ENCODE results near the gene TAOK2. TPM values are rescaled to one million over a fixed set of nuclear protein-coding genes. Genes with fewer than 3 reads are reported as not detected.
"Not testable (repeated sequence)": the region's sequence is repeated elsewhere in the genome, so short reads cannot be mapped to it uniquely, and the experiment has no call there.

The TAOK2 gene
- total RNA-seq, 1 donor from 2014 or later = 31.9 TPM

DNA sequence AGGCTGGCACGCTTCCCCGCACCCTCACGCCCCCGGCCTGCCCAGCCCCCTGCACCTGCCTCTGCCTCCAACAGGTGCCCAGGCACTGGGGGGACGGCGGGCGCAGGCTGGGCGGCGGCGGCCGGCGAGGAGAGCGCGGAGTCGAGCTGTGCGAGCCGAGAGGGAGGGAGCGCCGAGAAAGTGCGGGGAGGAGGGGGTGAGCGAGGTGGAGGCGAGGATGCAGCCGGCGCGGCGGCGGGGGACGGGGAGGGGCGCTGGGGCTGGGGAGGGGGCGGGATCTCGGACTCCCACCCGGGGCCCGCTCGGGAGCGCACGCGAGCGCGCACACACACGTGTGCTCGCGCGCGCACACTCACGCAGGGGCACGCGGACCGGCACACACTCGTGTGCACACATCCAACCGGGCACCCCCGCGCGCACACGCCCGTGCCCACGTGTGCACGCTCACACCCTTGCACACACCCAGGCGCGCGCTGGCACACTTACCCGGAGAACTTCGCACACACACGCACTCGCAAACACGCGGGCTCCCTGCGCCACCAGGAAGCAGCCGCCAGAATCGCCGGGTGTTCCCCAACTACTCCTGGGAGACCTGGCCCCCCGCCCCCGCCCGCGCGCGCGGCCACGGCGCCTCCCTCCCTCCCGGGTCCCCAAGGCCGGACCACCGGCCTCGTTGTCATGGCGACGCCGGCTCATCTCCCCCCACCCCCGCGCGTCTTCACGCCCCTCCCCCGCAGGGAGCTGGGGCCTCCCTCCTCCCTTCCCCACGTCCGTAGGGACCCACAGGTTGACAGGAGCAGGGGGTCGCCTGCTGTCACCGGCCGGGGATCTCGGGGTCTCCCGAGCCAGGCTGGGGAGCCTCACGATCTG is 37.4 kb downstream of the TAOK2 start, which contains the start of gene DOC2A:
TSS of gene DOC2A (minus strand) at position 184 of the 870 bp plus-strand sequence. CDS start 805 bp downstream, outside the sequence.
- TF ChIP-seq, protein P1, sequence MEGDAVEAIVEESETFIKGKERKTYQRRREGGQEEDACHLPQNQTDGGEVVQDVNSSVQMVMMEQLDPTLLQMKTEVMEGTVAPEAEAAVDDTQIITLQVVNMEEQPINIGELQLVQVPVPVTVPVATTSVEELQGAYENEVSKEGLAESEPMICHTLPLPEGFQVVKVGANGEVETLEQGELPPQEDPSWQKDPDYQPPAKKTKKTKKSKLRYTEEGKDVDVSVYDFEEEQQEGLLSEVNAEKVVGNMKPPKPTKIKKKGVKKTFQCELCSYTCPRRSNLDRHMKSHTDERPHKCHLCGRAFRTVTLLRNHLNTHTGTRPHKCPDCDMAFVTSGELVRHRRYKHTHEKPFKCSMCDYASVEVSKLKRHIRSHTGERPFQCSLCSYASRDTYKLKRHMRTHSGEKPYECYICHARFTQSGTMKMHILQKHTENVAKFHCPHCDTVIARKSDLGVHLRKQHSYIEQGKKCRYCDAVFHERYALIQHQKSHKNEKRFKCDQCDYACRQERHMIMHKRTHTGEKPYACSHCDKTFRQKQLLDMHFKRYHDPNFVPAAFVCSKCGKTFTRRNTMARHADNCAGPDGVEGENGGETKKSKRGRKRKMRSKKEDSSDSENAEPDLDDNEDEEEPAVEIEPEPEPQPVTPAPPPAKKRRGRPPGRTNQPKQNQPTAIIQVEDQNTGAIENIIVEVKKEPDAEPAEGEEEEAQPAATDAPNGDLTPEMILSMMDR (conservative IDR thresholded peaks at IDR 0.05; ENCODE audit: low read depth, low read length) = no peak
- DNase-seq (ENCODE audit: low read depth) = no peak
- peak within 1 kb of the TSS; percentile 21 for H3K4me3 ChIP-seq (ENCODE audit: low read depth, low read length)

- DNase-seq (ENCODE audit: low read depth) = no peak
- H3K4me3 ChIP-seq (ENCODE audit: low read depth, low read length) = no peak overlapping the region
- TF ChIP-seq, protein P1 (conservative IDR thresholded peaks at IDR 0.05; ENCODE audit: low read depth, low read length) = no peak
Measured at GRCh38 chr16:30011714-30012504, 38.2 kb downstream of the TAOK2 start.

- not testable (repeated sequence) for DNase-seq (ENCODE audit: low read depth); H3K4me3 ChIP-seq (ENCODE audit: low read depth, low read length)
Measured at GRCh38 chr16:30012598-30012997, 38.9 kb downstream of the TAOK2 start.

- not testable (repeated sequence) for DNase-seq (ENCODE audit: low read depth); H3K4me3 ChIP-seq (ENCODE audit: low read depth, low read length)
Measured at GRCh38 chr16:30015450-30015849, 41.8 kb downstream of the TAOK2 start.

- TF ChIP-seq, protein P1 (conservative IDR thresholded peaks at IDR 0.05; ENCODE audit: low read depth, low read length) = no peak
- H3K4me3 ChIP-seq (ENCODE audit: low read depth, low read length) = no peak overlapping the region
- DNase-seq (ENCODE audit: low read depth) = no peak
Measured at GRCh38 chr16:30016555-30017276, 43.0 kb downstream of the TAOK2 start.

DNA sequence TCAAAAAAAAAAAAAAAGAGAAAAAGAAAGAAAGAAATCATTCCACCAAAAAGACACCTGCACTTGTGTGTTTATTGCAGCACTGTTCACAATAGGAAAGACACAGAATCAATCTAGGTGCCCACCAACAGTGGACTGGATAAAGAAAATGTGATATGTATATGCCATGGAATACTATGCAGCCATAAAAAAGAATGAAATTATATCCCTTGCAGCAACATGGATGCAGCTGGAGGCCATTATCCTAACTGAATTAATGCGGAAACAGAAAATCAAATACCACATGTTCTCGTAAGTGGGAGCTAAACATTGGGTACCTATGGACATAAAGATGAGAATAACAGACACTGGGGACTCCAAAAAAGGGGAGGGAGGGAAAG is 43.6 kb downstream of the TAOK2 start:
- no peak for DNase-seq (ENCODE audit: low read depth)
- no peak overlapping the region for H3K4me3 ChIP-seq (ENCODE audit: low read depth, low read length)
- TF ChIP-seq, protein P1 (conservative IDR thresholded peaks at IDR 0.05; ENCODE audit: low read depth, low read length) = no peak

DNA sequence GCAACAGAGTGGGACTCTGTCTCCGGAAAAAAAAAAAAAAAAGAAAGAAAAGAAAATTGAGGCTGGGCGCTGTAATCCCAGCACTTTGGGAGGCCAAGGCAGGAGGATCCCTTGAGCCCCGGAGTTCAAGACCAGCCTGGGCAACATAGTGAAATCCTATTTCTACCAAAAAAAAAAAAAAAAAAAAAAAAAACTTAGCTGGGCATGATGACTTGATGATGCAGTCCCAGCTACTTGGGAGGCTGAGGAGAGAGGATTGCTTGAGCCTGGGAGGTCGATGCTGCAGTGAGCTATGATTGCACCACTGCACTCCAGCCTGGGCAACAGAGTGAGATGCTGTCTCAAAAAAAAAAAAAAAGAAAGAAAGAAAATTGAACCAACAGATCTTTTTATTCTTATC is 44.3 kb downstream of the TAOK2 start:
- not testable (repeated sequence) for H3K4me3 ChIP-seq (ENCODE audit: low read depth, low read length); DNase-seq (ENCODE audit: low read depth)

DNA sequence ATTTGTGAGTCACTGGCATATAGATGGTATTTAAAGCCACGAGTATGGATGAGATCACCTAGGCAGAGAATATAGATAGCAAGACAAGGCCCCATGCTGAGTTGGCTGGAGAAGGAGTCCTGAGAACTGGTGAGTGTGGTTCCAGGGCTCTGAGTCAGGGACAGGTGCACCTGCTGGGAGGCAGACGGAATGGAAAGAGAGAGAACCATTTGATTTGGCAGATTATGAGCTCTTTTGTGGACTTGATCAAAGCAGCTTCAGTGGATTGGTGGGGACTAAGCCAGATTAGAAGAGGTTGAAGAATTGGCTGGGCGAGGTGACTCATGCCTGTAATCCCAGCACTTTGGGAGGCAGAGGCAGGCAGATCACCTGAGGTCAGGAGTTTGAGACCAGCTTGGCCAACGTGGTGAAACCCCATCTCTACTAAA is 45.1 kb downstream of the TAOK2 start:
- no peak for DNase-seq (ENCODE audit: low read depth)
- TF ChIP-seq, protein P1 (conservative IDR thresholded peaks at IDR 0.05; ENCODE audit: low read depth, low read length) = no peak
- H3K4me3 ChIP-seq (ENCODE audit: low read depth, low read length) = no peak overlapping the region
